ENCODE results near the gene MCL1. TPM values are rescaled to one million over a fixed set of nuclear protein-coding genes. Genes with fewer than 3 reads are reported as not detected.

The MCL1 gene
- total and polyA plus RNA-seq, 7 donors: 119 to 352 (median 168) TPM

GRCh38 chr1:150552128-150552910 is 27.1 kb downstream of the MCL1 start:
- H3K27ac ChIP-seq: peak overlapping the region; percentile 82 to 91 (median 88)
- H3K9me3 ChIP-seq: no peaks in the 10 kb centered on the region
- peak; percentile 98 for DNase-seq
- no peak overlapping the region for H3K4me3 ChIP-seq
- H3K36me3 ChIP-seq: peaks cover 0 to 10% (median 4%) of the 10 kb centered on the region in 4 donors
- H3K4me1 ChIP-seq: peaks cover 0 to 63% (median 44%) of the 10 kb centered on the region in 4 donors
- 42 to 53% methylated on average over 13 of the region's 13 CpGs for WGBS, 2 donors
- TF ChIP-seq EP300 (IDR thresholded peaks at IDR 0.05): peak in 1 of 4 donors; percentile 41
- no peak for TF ChIP-seq CTCF (IDR thresholded peaks at IDR 0.05)
- peak in 3 of 4 donors; percentile 9 to 77 (median 70) for TF ChIP-seq POLR2AphosphoS5 (IDR thresholded peaks at IDR 0.05)
- intact Hi-C loops (cut with DNase I): no loop called here
- no peaks in the 10 kb centered on the region for H3K27me3 ChIP-seq

GRCh38 chr1:150551784-150552127 is 27.7 kb downstream of the MCL1 start:
- no peaks in the 10 kb centered on the region for H3K9me3 ChIP-seq
- H3K27me3 ChIP-seq: no peaks in the 10 kb centered on the region
- 34 to 44% methylated on average over 1 of the region's 1 CpG for WGBS, 2 donors
- intact Hi-C loops (cut with DNase I): no loop called here
- no peak for DNase-seq
- H3K4me1 ChIP-seq: peaks cover 0 to 62% (median 44%) of the 10 kb centered on the region in 4 donors
- peaks cover 0 to 10% (median under 1%) of the 10 kb centered on the region in 4 donors for H3K36me3 ChIP-seq
- no peak overlapping the region for H3K4me3 ChIP-seq
- no peak for TF ChIP-seq CTCF (IDR thresholded peaks at IDR 0.05)
- TF ChIP-seq POLR2A (IDR thresholded peaks at IDR 0.05): no peak
- no peak for TF ChIP-seq EP300 (IDR thresholded peaks at IDR 0.05)
- no peak for TF ChIP-seq POLR2AphosphoS5 (IDR thresholded peaks at IDR 0.05)
- peak overlapping the region; percentile 82 to 91 (median 88) for H3K27ac ChIP-seq

GRCh38 chr1:150551051-150551783 is 28.2 kb downstream of the MCL1 start:
- intact Hi-C loops (cut with DNase I): no loop called here
- TF ChIP-seq EP300 (IDR thresholded peaks at IDR 0.05): no peak
- no peak for TF ChIP-seq CTCF (IDR thresholded peaks at IDR 0.05)
- TF ChIP-seq POLR2A (IDR thresholded peaks at IDR 0.05): no peak
- no peak for TF ChIP-seq POLR2AphosphoS5 (IDR thresholded peaks at IDR 0.05)
- 66 to 75% methylated on average over 11 of the region's 11 CpGs for WGBS, 2 donors
- peak; percentile 77 for DNase-seq
- Histone ChIP-seq H3K27ac (peak overlapping the region; percentile 82 to 91 (median 88)), H3K4me1 (peaks cover 0 to 62% (median 44%) of the 10 kb centered on the region in 4 donors), H3K36me3 (peaks cover 0 to 7% (median 0%) of the 10 kb centered on the region in 4 donors), H3K27me3 (no peaks in the 10 kb centered on the region), H3K4me3 (no peak overlapping the region), H3K9me3 (no peaks in the 10 kb centered on the region)

- peak; percentile 89 for DNase-seq
- WGBS, 2 donors: 70 to 74% methylated on average over 22 of the region's 22 CpGs
- H3K4me1 ChIP-seq: peaks cover 0 to 62% (median 44%) of the 10 kb centered on the region in 4 donors
Measured at GRCh38 chr1:150550222-150551050, 29.0 kb downstream of the MCL1 start.

More at GRCh38 chr1:150550222-150551050, 29.0 kb downstream of the MCL1 start:
- Histone ChIP-seq H3K4me3 (peak overlapping the region; percentile 46 to 66 (median 56)), H3K27ac (peak overlapping the region; percentile 82 to 91 (median 88)), H3K27me3 (no peaks in the 10 kb centered on the region), H3K9me3 (no peaks in the 10 kb centered on the region), H3K36me3 (no peaks in the 10 kb centered on the region)
- TF ChIP-seq CTCF (IDR thresholded peaks at IDR 0.05) (no peak), POLR2AphosphoS5 (IDR thresholded peaks at IDR 0.05) (peak in 2 of 4 donors; percentile 18 to 45), POLR2A (IDR thresholded peaks at IDR 0.05) (no peak), EP300 (IDR thresholded peaks at IDR 0.05) (no peak)
- intact Hi-C loops (cut with DNase I): no loop called here

Measured in sigmoid colon (tissue), 7 donors.